ENCODE data around the gene SLC35A4.
"Not testable (repeated sequence)": the region's sequence is repeated elsewhere in the genome, so short reads cannot be mapped to it uniquely, and the experiment has no call there.

Gene SLC35A4

DNA sequence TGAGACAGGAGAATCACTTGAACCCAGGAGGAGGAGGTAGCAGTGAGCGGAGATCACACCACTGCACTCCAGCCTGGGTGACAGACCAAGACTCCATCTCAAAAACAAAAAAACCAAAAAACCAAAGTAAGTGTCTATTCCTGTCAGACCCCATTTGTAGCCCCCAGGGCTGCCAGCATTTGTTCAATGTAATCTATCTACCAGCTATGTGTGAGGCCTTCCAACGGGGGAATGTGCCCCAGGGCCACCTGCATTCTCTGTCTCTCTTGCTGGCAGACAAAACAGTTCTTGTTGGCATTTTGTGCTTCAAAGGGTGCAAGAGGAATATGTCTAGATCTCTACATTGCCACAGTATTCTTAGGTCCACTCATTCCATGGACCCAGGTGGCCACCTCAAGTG is 34.2 kb downstream of the SLC35A4 start:
- H3K4me3 ChIP-seq (replicated peaks; ENCODE audit: low read depth, low read length), result no peak overlapping the region
- DNase-seq (ENCODE audit: low read depth), result no peak
- TF ChIP-seq, protein P1, sequence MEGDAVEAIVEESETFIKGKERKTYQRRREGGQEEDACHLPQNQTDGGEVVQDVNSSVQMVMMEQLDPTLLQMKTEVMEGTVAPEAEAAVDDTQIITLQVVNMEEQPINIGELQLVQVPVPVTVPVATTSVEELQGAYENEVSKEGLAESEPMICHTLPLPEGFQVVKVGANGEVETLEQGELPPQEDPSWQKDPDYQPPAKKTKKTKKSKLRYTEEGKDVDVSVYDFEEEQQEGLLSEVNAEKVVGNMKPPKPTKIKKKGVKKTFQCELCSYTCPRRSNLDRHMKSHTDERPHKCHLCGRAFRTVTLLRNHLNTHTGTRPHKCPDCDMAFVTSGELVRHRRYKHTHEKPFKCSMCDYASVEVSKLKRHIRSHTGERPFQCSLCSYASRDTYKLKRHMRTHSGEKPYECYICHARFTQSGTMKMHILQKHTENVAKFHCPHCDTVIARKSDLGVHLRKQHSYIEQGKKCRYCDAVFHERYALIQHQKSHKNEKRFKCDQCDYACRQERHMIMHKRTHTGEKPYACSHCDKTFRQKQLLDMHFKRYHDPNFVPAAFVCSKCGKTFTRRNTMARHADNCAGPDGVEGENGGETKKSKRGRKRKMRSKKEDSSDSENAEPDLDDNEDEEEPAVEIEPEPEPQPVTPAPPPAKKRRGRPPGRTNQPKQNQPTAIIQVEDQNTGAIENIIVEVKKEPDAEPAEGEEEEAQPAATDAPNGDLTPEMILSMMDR (IDR thresholded peaks at IDR 0.05; ENCODE audit: low read length, missing control alignments), result no peak

DNA sequence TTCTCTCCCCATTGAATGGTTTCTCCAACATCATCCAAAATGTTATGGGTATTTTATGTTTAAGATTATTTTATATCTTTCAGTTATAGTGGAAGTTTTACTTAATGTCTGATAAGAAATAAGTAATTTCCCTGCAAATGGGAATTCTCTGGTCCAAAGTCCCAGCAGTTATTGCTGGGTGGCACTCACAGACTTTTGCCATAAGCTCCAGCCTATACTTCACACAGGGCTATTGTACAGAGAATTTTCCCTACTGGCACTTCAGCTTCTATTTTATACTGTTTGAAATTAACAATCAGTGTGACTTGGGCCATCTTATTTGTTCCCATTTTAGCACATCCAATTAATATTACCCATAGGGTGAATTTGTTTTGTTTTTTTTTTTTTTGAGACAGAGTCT is 35.5 kb downstream of the SLC35A4 start:
- DNase-seq (ENCODE audit: low read depth), result no peak
- no peak overlapping the region for H3K4me3 ChIP-seq (replicated peaks; ENCODE audit: low read depth, low read length)
- TF ChIP-seq, protein P1 (IDR thresholded peaks at IDR 0.05; ENCODE audit: low read length, missing control alignments), result no peak

DNA sequence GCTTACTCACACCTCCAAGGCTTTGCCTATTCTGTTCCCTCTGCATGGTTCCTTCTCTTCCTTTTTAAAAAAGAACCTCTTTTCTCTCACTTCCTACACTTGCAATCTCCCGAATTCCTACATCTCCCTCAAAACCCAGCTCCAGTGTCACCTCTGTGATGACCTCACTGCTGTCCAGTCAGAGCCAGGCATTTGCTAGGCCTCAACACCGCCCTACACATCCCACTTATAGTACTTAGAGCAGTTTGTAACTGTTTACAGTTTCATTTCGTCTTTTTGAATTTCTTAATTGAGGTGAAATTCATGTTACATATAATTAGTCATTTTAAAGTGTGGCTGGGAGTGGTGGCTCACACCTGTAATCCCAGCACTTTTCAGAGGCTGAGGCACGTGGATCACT is 37.5 kb downstream of the SLC35A4 start:
- TF ChIP-seq, protein P1 (IDR thresholded peaks at IDR 0.05; ENCODE audit: low read length, missing control alignments), result no peak
- no peak for DNase-seq (ENCODE audit: low read depth)

DNA sequence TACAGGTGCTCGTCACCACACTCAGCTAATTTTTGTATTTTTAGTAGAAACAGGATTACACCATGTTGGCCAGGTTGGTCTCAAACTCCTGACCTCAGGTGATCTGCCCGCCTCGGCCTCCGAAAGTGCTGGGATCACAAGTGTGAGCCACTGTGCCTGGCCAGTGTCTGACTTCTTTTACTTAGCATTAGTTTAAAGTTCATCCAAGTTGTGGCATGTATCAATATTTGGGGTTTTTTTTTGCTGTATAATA is 38.7 kb downstream of the SLC35A4 start:
- DNase-seq (ENCODE audit: low read depth); H3K4me3 ChIP-seq (replicated peaks; ENCODE audit: low read depth, low read length): not testable (repeated sequence)

More for the DNA sequence above, 37.5 kb downstream of the SLC35A4 start:
- no peak overlapping the region for H3K4me3 ChIP-seq (replicated peaks; ENCODE audit: low read depth, low read length)

DNA sequence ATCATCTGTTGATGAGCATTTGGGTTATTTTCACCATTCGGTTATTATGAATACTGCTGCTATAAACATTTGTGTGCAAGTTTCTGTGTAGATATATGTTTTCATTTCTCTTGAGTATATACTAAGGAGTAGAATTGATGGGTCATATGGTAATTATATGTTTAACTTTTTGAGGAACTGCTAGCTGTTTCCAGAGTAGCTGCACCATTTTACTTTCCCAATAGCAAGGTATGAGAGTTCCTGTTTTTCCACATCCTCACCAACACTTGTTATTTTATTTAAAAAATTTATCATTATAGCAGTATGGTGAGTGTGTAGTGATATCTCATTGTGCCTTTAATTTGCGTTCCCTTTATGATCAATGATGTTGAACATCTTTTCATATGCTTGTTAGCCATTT is 39.1 kb downstream of the SLC35A4 start:
- TF ChIP-seq, protein P1 (IDR thresholded peaks at IDR 0.05; ENCODE audit: low read length, missing control alignments), result no peak
- H3K4me3 ChIP-seq (replicated peaks; ENCODE audit: low read depth, low read length), result no peak overlapping the region
- DNase-seq (ENCODE audit: low read depth), result no peak

DNA sequence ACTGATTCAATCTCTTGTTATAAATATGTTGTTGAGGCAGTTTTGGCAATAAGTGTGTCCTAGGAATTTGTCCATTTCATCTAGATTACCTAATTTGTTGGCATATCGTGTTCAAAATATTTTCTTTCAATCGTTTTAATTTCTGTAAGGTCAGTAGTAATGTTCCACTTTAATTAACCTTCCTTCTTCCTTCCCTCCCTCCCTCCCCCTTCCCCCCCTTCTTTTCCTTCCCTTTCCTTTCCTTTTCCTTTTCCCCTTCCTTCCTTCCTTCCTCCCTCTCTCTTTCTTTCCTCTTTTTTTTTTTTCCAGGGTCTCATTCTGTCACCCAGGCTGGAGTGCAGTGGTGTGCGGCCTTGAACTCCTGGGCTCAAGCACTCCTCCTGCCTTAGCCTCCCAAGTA is 41.3 kb downstream of the SLC35A4 start:
- TF ChIP-seq, protein P1 (IDR thresholded peaks at IDR 0.05; ENCODE audit: low read length, missing control alignments), result no peak
- DNase-seq (ENCODE audit: low read depth), result no peak
- no peak overlapping the region for H3K4me3 ChIP-seq (replicated peaks; ENCODE audit: low read depth, low read length)

DNA sequence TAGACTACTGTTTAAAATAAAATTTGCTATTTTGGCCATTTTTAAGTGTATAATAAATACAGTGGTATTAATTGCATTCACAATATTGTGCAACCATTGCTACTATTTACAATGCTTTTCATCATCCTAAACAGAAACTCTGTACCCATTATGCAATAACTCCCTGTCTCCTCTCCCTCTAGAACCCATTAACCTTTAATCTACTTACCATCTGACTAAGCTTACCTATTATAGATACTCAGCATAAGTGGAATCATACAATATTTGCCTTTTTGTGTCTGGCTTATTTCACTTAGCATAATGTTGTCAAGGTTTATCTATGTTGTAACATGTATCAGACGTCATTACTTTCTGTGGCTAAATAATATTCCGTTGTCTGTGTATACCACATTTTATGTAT is 42.4 kb downstream of the SLC35A4 start:
- TF ChIP-seq, protein P1 (IDR thresholded peaks at IDR 0.05; ENCODE audit: low read length, missing control alignments), result no peak
- no peak for DNase-seq (ENCODE audit: low read depth)
- no peak overlapping the region for H3K4me3 ChIP-seq (replicated peaks; ENCODE audit: low read depth, low read length)

DNA sequence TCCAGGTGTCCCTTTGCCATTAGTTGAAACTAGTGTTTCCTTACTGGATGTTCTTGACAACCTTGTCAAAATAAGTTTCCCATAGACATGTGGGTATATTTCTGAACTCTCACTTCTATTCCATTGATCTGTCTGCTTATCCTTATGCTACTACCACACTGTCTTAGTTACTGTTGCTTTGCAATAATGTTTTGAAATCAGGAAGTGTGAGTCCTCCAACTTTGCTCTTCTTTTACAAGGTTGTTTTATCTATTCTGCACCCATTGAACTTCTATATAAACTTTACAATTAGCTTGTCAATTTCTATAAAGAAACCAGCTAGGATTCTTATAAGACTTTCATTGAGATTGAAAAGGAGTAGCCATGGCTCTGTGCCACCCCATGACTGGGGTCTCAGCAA is 44.1 kb downstream of the SLC35A4 start:
- TF ChIP-seq, protein P1 (IDR thresholded peaks at IDR 0.05; ENCODE audit: low read length, missing control alignments), result no peak
- no peak overlapping the region for H3K4me3 ChIP-seq (replicated peaks; ENCODE audit: low read depth, low read length)
- no peak for DNase-seq (ENCODE audit: low read depth)

Data from fibroblast of pulmonary artery (primary cell).